ENCODE measurements around the gene PUM1. TPM values are rescaled to one million over a fixed set of nuclear protein-coding genes. Genes with fewer than 3 reads are reported as not detected.
A peak's percentile ranks its signal among the peaks of the same experiment; 100 is the strongest.

PUM1 gene
- total and polyA plus RNA-seq, 10 of the 15 experiments (the other 5 are each of a cell fraction or from before 2014, with no cell fraction given): 21.4 to 75.3 (median 42.4) TPM

DNA sequence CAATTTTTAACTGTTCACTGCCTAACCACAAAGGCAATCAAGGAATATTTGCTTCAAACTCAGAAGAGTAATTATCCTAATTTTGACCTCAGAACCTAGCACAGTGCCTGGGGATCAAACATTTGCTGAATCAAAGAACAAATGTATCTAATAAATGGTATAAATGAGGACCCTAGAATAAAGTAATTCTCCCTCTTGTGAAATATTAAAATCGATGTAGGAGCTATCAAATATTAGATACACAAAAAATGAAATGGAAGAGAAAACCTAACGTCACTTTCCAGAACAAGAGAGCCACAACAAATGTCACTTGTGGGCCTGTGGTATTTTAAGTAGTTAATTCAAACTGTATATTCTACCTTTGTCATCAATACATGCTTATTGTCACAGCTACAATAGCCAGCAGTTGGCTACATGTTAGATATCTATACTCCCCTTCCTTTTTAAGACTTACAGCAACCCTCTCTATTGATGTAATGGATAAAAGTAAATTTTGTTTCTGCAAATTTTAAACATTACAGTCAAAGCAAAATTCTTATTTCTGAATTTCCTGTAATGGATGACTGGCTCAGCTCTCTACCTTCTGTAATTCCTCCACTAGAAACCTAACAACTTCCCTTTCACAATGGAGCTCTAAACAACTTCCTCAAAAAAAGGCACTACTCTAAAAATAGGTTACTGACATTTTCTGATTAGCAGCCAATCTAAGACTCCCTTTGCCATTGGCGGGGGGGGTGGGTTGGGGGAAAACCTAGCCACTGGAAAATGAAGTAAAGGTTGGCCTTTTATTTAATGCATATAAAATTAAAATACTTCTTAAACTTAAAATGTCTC, 37.6 kb downstream of the PUM1 start:
- Histone ChIP-seq H3K9ac (ENCODE audit: control insufficient read depth, insufficient read depth, low read length) (no peak overlapping the region), H3K4me3 (0 out of 2 replicates have a peak overlapping the region, but pooled peaks have one; percentile 5), H3K9me3 (replicated peaks; ENCODE audit: control insufficient read depth, insufficient read depth, low read length) (no peaks in the 10 kb centered on the region), H3K27ac (ENCODE audit: control insufficient read depth, insufficient read depth) (peak overlapping the region; percentile 40; the same call in 1 of the 2 replicates), H3K4me2 (ENCODE audit: control insufficient read depth, insufficient read depth) (no peak overlapping the region), H3K4me1 (ENCODE audit: control insufficient read depth, insufficient read depth, low read length) (peaks cover 20% of the 10 kb centered on the region), H4K20me1 (ENCODE audit: control insufficient read depth, insufficient read depth) (peaks cover 3% of the 10 kb centered on the region; the same call in 1 of the 2 replicates), H3K36me3 (ENCODE audit: control insufficient read depth in 2 of 2, insufficient read depth in 2 of 2, low read length in 1 of 2) (peaks cover 1 to 19% of the 10 kb centered on the region in 2 experiments), H3K79me2 (ENCODE audit: control insufficient read depth, insufficient read depth, low read length) (peaks cover 88% of the 10 kb centered on the region), H3K27me3 (replicated peaks in 1 of 2; ENCODE audit: control insufficient read depth in 2 of 2, insufficient read depth in 2 of 2, low read length in 1 of 2) (no peaks in the 10 kb centered on the region), H2AFZ (ENCODE audit: control insufficient read depth, low read depth, low read length) (no peak overlapping the region)
- ChIA-PET POLR2A (interaction anchor here (0.6 to 1.7 kb wide), 6 partner anchors 15 to 125 kb away, joined by 4 to 10 read pairs (median 5); partner anchors contain the start of gene PUM1), CTCF (interaction anchor here (0.7 to 0.8 kb wide), 2 partner anchors 23 to 38 kb away, joined by 3 read pairs; no protein-coding TSS in a partner anchor), RAD21 (ENCODE audit: unreplicated experiment) (interaction anchor here (0.6 to 1.3 kb wide), 6 partner anchors 11 to 36 kb away, joined by 3 to 7 read pairs (median 4); no protein-coding TSS in a partner anchor), SMC1A (ENCODE audit: uncharacterized antibody, unreplicated experiment) (interaction anchor here (0.6 to 2.0 kb wide), 10 partner anchors 9 to 48 kb away, joined by 3 to 8 read pairs (median 3); no protein-coding TSS in a partner anchor)
- FAIRE-seq (peak; percentile 47), ATAC-seq (peak; percentile 81), DNase-seq (ENCODE audit: low read depth, low spot score) (no peak)
- no TSS peak for BruUV-seq (replicated peaks)
- 21% methylated on average over 2 of the region's 3 CpGs for WGBS (ENCODE audit: insufficient coverage, insufficient replicate concordance, low lambda C conversion rate, missing lambda C conversion rate)
- in situ Hi-C loops (cut with MboI) (no loop called here), intact Hi-C loops (cut with micrococcal nuclease; ENCODE audit: unreplicated experiment) (no loop called here)
- TF ChIP-seq NFYA (IDR thresholded peaks at IDR 0.05; ENCODE audit: borderline replicate concordance, low read depth, low read length) (no peak), JUNB (IDR thresholded peaks at IDR 0.05) (peak; percentile 36), GATAD2B (conservative IDR thresholded peaks at IDR 0.05; ENCODE audit: low read depth) (no peak), MEF2A (IDR thresholded peaks at IDR 0.05; ENCODE audit: insufficient read depth, low read depth, low read length) (peak; percentile 60; the same call in 1 of the 2 replicates), RBBP5 (conservative IDR thresholded peaks at IDR 0.05) (no peak), HDAC6 (IDR thresholded peaks at IDR 0.05; ENCODE audit: unreplicated experiment) (no peak), PAX5 (IDR thresholded peaks at IDR 0.05; ENCODE audit: borderline replicate concordance, low read depth, low read length) (no peak), ETV6 (conservative IDR thresholded peaks at IDR 0.05 in 1 of 2, IDR thresholded peaks at IDR 0.05 in 1 of 2; ENCODE audit: borderline replicate concordance in 1 of 2, low read depth in 1 of 2) (peak in 1 of 2 experiments; percentile 77; a peak in 1 of 4 replicates), TBL1XR1 (IDR thresholded peaks at IDR 0.05; ENCODE audit: low read depth, low read length) (no peak), MYB (IDR thresholded peaks at IDR 0.05; ENCODE audit: borderline replicate concordance, low read depth, low read length) (no peak), IKZF2 (IDR thresholded peaks at IDR 0.05) (peak; percentile 61 to 66; a peak in 2 of 4 replicates), NFIC (IDR thresholded peaks at IDR 0.05; ENCODE audit: low read depth, low read length) (peak; percentile 45; the same call in 1 of the 2 replicates), CEBPB (IDR thresholded peaks at IDR 0.05; ENCODE audit: borderline replicate concordance in 1 of 2, low read depth in 2 of 2, low read length in 2 of 2) (0 out of 4 replicates have a peak, but pooled peaks of 1 of the 2 experiments have one; percentile 26), E2F4 (IDR thresholded peaks at IDR 0.05; ENCODE audit: low read depth, low read length) (no peak), BACH1 (IDR thresholded peaks at IDR 0.05; ENCODE audit: borderline replicate concordance) (no peak)
- TF ChIP-seq, protein P1, sequence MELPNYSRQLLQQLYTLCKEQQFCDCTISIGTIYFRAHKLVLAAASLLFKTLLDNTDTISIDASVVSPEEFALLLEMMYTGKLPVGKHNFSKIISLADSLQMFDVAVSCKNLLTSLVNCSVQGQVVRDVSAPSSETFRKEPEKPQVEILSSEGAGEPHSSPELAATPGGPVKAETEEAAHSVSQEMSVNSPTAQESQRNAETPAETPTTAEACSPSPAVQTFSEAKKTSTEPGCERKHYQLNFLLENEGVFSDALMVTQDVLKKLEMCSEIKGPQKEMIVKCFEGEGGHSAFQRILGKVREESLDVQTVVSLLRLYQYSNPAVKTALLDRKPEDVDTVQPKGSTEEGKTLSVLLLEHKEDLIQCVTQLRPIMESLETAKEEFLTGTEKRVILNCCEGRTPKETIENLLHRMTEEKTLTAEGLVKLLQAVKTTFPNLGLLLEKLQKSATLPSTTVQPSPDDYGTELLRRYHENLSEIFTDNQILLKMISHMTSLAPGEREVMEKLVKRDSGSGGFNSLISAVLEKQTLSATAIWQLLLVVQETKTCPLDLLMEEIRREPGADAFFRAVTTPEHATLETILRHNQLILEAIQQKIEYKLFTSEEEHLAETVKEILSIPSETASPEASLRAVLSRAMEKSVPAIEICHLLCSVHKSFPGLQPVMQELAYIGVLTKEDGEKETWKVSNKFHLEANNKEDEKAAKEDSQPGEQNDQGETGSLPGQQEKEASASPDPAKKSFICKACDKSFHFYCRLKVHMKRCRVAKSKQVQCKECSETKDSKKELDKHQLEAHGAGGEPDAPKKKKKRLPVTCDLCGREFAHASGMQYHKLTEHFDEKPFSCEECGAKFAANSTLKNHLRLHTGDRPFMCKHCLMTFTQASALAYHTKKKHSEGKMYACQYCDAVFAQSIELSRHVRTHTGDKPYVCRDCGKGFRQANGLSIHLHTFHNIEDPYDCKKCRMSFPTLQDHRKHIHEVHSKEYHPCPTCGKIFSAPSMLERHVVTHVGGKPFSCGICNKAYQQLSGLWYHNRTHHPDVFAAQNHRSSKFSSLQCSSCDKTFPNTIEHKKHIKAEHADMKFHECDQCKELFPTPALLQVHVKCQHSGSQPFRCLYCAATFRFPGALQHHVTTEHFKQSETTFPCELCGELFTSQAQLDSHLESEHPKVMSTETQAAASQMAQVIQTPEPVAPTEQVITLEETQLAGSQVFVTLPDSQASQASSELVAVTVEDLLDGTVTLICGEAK (IDR thresholded peaks at IDR 0.05; ENCODE audit: borderline replicate concordance): no peak

Data from GM12878 (cell line).